ENCODE measurements around the gene NDC1.

DNA sequence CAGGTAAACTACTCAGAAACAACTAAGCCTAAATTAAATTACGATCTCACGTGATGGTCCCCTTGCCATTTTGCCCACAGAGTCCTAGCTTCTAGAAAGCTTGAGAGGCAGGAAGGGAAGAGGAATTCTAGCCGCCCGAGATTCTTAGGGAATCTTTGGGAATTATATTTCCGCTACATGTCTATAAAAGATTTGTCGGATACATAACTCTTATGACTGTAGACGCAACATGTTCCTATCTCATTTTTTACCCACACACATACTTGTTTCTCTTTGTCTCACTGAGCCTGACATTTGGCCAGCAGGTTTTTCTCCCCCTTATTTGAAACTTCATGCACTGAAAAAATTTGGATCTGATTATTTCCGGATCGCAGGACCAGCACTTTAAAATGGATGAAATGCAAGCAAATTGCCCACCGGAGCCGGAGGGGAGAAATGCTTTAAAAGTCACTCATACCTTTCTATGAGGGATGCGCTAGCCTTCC, 104.6 kb downstream of the NDC1 start:
- TF ChIP-seq ZFP30 (CRISPR knock-in tag; IDR thresholded peaks at IDR 0.05) (no peak), ISL1 (CRISPR knock-in tag; IDR thresholded peaks at IDR 0.05) (no peak), GLIS3 (CRISPR knock-in tag; IDR thresholded peaks at IDR 0.05) (no peak)

All from SK-N-SH treated with all-trans-retinoic acid at 6 μM for 48 hours (cell line).